Kidney (tissue), 14 donors: ENCODE data around the gene APOA5. TPM values are rescaled to one million over a fixed set of nuclear protein-coding genes. Genes with fewer than 3 reads are reported as not detected.

Experiments
- DNase-seq, 5 donors: peaks; one replicate each; pipeline ENCODE4 v3.0.0-alpha.2; 2013 to 2020
- FAIRE-seq: peaks from 2 replicates; lab custom pipeline; 2012; peaks lifted over from hg19 to GRCh38; lab: Jason Lieb, UNC
- H3K27ac ChIP-seq, 2 donors: one replicate each; pipeline ENCODE4 v1.7.0; 2013; ENCODE audit warnings: low read depth in 2 of 2, low read length in 2 of 2, inconsistent platforms in 1 of 2
- H3K27me3 ChIP-seq: one replicate; pipeline ENCODE4 v1.7.1; 2013; ENCODE audit warnings: low read length, inconsistent platforms; ENCODE audit not compliant: control insufficient read depth, insufficient read depth
- H3K36me3 ChIP-seq, 3 donors: one replicate each; pipeline versions ENCODE4 v1.7.0 to v1.7.1; 2013; ENCODE audit warnings: low read length in 3 of 3, control low read depth in 1 of 3, inconsistent platforms in 1 of 3; ENCODE audit not compliant: insufficient read depth in 3 of 3, control insufficient read depth in 2 of 3
- H3K4me1 ChIP-seq, 3 donors: one replicate each; pipeline versions ENCODE4 v1.7.0 to v1.7.1; 2013; ENCODE audit warnings: low read length in 3 of 3, inconsistent platforms in 1 of 3, low read depth in 1 of 3; ENCODE audit not compliant: control insufficient read depth in 2 of 3, insufficient read depth in 2 of 3
- H3K4me3 ChIP-seq, 3 donors: one replicate each; pipeline versions ENCODE4 v1.7.0 to v1.8.1; 2013; ENCODE audit warnings: low read length in 3 of 3, control low read depth in 1 of 3, inconsistent platforms in 1 of 3
- H3K9ac ChIP-seq, 3 donors: one replicate each; pipeline versions ENCODE4 v1.7.0 to v1.7.1; 2013; ENCODE audit warnings: low read length in 3 of 3, control low read depth in 1 of 3, inconsistent platforms in 1 of 3
- H3K9me3 ChIP-seq, 3 donors: one replicate each; pipeline versions ENCODE4 v1.7.0 to v1.7.1; 2013; ENCODE audit warnings: low read length in 3 of 3, control low read depth in 1 of 3, inconsistent platforms in 1 of 3; ENCODE audit not compliant: control insufficient read depth in 2 of 3, insufficient read depth in 1 of 3
- CTCF ChIP-seq: IDR thresholded peaks from 3 replicates; pipeline ENCODE4 v1.5.1; 2012; ENCODE audit warnings: mild to moderate bottlenecking, moderate library complexity, borderline replicate concordance; ENCODE audit not compliant: insufficient read depth; ENCODE audit errors: extremely low read depth
- intact Hi-C: fragments of 100-400 bp; cut with DNase I; formaldehyde crosslinking; loops from one replicate; pipeline ENCODE4 v1.11.1; 2022
- polyA plus RNA-seq: library from polyadenylated mRNA; stranded (reverse); fragments of 350-450 nt; fragmentation: Illumina TruSeq; extraction: RNeasy Lipid Tissue Mini Kit (QIAGEN cat#74804); gene quantifications from one replicate; pipeline ENCODE4 v1.2.3, GENCODE V29; 2014; ENCODE audit warnings: low read depth, low replicate concordance; ENCODE audit not compliant: insufficient read depth
- total RNA-seq: library from RNA; stranded (reverse); fragmentation: NEBNext Ultra II Directional; extraction: Animal tissue kit (Norgen Biotek cat#: 25700); gene quantifications from one replicate; pipeline ENCODE4 v1.2.1, GENCODE V29; 2021
- donor health status: control.
- donor health status: control.
- donor health status: control.
- donor health status: control.
- donor health status: control.
- donor health status: DM: yes; HTN: yes; CAD: no.
- donor health status: Normal renal cell carcinoma (clear cell type).

APOA5 gene
- total and polyA plus RNA-seq, 2 donors from 2014 or later, result not detected

- DNase-seq, result no peak
- Histone ChIP-seq H3K9ac (no peak overlapping the region), H3K4me3 (no peak overlapping the region), H3K9me3 (no peaks in the 10 kb centered on the region), H3K27me3 (no peaks in the 10 kb centered on the region), H3K36me3 (no peaks in the 10 kb centered on the region), H3K27ac (no peak overlapping the region), H3K4me1 (no peaks in the 10 kb centered on the region)
- TF ChIP-seq CTCF, result no peak
- no peak for FAIRE-seq
- intact Hi-C loops, result no loop called here
Measured at GRCh38 chr11:116822575-116822974, 30.9 kb upstream of the APOA5 start.

- Histone ChIP-seq H3K4me1 (no peaks in the 10 kb centered on the region), H3K27ac (no peak overlapping the region), H3K4me3 (no peak overlapping the region), H3K9me3 (no peaks in the 10 kb centered on the region), H3K36me3 (no peaks in the 10 kb centered on the region), H3K9ac (no peak overlapping the region), H3K27me3 (no peaks in the 10 kb centered on the region)
- FAIRE-seq (no peak), DNase-seq (no peak)
- no peak for TF ChIP-seq CTCF
- intact Hi-C loops, result no loop called here
Measured at GRCh38 chr11:116821050-116821918, 29.6 kb upstream of the APOA5 start.

GRCh38 chr11:116819049-116819448 lies 27.4 kb upstream of the APOA5 start:
- Histone ChIP-seq H3K4me3 (no peak overlapping the region), H3K9me3 (no peaks in the 10 kb centered on the region), H3K27ac (no peak overlapping the region), H3K9ac (no peak overlapping the region), H3K27me3 (no peaks in the 10 kb centered on the region), H3K4me1 (no peaks in the 10 kb centered on the region), H3K36me3 (no peaks in the 10 kb centered on the region)
- TF ChIP-seq CTCF, result no peak
- DNase-seq (no peak), FAIRE-seq (no peak)
- intact Hi-C loops, result no loop called here
